ENCODE measurements around the gene PFN1.

Gene PFN1

GRCh38 chr17:4950746-4951204 lies 2.4 kb upstream of the PFN1 start, which contains the start of gene ENO3:
Gene ENO3, plus strand, starts transcription at chr17:4951119. Its CDS starts 711 bp downstream, at chr17:4951830.
- H3K27ac ChIP-seq, result peak within 1 kb of the TSS; percentile 100
- ChIA-PET POLR2A (ENCODE audit: low non-redundant PET) (interaction anchor here (1.8 kb wide), 1 partner anchor 17 kb away, joined by 5 read pairs; the partner anchor contains the start of gene SPAG7), CTCF (interaction anchor here (1.5 kb wide), 1 partner anchor 37 kb away, joined by 3 read pairs; the partner anchor contains the start of gene CAMTA2)
- TF ChIP-seq, protein P1, sequence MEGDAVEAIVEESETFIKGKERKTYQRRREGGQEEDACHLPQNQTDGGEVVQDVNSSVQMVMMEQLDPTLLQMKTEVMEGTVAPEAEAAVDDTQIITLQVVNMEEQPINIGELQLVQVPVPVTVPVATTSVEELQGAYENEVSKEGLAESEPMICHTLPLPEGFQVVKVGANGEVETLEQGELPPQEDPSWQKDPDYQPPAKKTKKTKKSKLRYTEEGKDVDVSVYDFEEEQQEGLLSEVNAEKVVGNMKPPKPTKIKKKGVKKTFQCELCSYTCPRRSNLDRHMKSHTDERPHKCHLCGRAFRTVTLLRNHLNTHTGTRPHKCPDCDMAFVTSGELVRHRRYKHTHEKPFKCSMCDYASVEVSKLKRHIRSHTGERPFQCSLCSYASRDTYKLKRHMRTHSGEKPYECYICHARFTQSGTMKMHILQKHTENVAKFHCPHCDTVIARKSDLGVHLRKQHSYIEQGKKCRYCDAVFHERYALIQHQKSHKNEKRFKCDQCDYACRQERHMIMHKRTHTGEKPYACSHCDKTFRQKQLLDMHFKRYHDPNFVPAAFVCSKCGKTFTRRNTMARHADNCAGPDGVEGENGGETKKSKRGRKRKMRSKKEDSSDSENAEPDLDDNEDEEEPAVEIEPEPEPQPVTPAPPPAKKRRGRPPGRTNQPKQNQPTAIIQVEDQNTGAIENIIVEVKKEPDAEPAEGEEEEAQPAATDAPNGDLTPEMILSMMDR (conservative IDR thresholded peaks at IDR 0.05; ENCODE audit: low read depth), result no peak
- DNase-seq (ENCODE audit: low spot score), result no peak

- H3K27ac ChIP-seq, result peak overlapping the region; percentile 100
- no peak for DNase-seq (ENCODE audit: low spot score)
- CTCF ChIA-PET, result interaction anchor here (1.5 kb wide), 1 partner anchor 37 kb away, joined by 3 read pairs; the partner anchor contains the start of gene CAMTA2
- TF ChIP-seq, protein P1 (conservative IDR thresholded peaks at IDR 0.05; ENCODE audit: low read depth), result no peak
- POLR2A ChIA-PET (ENCODE audit: low non-redundant PET), result interaction anchor here (1.8 kb wide), 1 partner anchor 17 kb away, joined by 5 read pairs; the partner anchor contains the start of gene SPAG7
Observed at GRCh38 chr17:4950075-4950745, 1.9 kb upstream of the PFN1 start.

DNA sequence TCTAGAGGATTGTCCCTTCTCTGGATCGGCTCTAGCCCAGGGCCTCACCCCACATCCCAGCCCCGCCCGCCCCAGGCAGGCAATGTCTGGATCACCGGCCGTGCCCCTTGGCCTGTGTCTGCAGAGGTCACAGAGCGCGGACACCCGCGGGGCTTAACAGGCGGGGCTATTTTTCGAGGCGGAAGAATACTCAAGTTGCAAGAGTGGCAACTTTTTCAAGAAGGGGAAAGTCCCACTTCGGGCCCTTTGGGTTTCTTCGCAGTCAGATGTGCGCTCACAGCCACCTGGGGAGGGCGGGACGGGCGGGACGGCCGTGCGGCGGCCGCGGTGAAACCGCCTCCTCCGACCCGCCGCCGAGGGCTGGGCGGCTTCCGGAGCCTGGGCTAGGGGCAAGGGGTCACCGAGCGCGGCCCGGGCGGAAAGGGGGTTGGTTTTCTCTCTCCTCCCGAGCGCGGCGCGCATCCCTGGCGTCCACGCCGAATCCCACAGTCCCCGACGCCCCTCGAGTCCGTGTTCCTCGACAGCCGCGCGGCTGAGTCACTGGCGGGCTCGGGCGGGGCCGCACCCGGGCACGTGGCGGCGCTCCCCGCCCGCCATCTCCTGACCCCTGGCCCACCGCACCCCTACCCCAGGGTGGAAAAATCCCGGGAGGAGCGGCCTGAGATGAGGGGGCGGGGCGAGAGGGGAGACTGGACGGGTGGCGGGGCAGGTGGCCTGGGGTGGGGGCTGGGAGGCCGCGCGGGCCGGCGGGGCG lies 1.2 kb upstream of the PFN1 start:
- CTCF ChIA-PET, result no interaction called here
- POLR2A ChIA-PET (ENCODE audit: low non-redundant PET), result interaction anchor here (1.1 to 1.8 kb wide), 3 partner anchors 18 to 40 kb away, joined by 3 to 6 read pairs (median 5); partner anchors contain the start of gene SPAG7
- DNase-seq (ENCODE audit: low spot score), result peak; percentile 79

DNA sequence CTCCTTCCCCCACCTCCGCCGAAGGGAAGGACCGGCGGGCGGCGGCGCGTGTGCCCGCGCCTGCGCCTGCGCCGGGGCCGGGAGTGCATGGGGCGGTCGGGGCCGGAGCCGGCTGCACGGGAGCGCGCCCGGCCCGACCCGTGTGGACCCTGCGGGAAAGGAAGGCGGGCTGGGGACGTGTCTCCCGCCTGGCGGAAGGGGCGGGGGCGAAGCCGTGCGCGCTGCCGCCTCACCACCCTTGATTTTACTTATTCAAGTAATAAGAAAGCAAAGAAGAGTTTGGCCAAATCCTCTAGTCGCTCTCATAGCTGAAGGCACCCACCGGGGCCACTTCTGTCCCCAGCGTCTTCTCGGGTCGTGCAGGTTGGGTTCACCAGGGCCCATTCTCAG lies 596 bp upstream of the PFN1 start:
- TF ChIP-seq, protein P1 (conservative IDR thresholded peaks at IDR 0.05; ENCODE audit: low read depth), result no peak
- CTCF ChIA-PET, result no interaction called here
- peak; percentile 90 for DNase-seq (ENCODE audit: low spot score)
- peak overlapping the region; percentile 100 for H3K27ac ChIP-seq
- POLR2A ChIA-PET (ENCODE audit: low non-redundant PET), result interaction anchor here (0.8 to 1.3 kb wide), 4 partner anchors 9 to 40 kb away, joined by 3 to 6 read pairs (median 4); partner anchors contain the start of genes RNF167 and SLC25A11

More for the DNA sequence above, 1.2 kb upstream of the PFN1 start:
- TF ChIP-seq, protein P1 (conservative IDR thresholded peaks at IDR 0.05; ENCODE audit: low read depth), result no peak
- H3K27ac ChIP-seq, result peak overlapping the region; percentile 100

DNA sequence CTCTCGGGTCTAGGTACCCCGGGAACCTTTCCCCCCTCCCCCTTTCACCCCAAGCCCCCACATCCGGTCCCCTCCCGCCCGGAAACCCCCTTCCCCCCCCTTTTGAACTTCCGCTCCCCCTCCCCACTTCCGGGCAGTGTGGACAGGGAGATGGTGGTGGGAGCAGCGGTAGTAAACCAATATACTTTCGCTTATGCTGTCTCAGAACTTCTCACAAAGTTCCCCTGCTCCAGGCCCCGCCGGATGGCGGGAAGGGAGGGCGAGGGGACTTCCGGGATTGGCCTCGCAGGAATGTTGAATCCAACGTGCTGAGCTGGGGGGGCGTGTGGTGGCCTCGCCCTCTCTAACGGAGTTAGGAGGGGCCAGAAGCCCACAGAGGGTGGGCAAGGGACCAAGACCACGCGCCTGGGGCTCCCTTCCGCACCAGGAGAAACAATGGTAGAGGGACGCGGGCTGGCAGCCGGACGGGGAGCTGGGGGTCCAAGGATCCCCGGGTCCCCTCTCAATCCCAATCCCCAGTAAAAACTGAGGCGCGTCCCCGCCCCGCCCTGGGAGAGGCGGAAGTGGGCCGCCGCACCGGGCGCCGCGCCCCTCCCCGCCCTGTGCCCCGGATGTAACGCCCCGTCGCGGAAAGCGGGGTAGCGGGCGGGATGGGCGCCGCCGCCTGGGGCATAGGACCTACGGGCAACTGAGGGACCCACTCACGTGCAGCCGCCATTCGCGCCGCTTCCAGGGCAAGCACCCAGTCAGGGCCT lies 742 bp downstream of the PFN1 start:
- TF ChIP-seq, protein P1 (conservative IDR thresholded peaks at IDR 0.05; ENCODE audit: low read depth), result no peak
- peak overlapping the region; percentile 100 for H3K27ac ChIP-seq
- ChIA-PET CTCF (interaction anchor here (1.2 kb wide), 1 partner anchor 38 kb away, joined by 3 read pairs; no protein-coding TSS in a partner anchor), POLR2A (ENCODE audit: low non-redundant PET) (interaction anchor here (0.7 to 1.3 kb wide), 2 partner anchors 21 to 39 kb away, joined by 4 to 6 read pairs; no protein-coding TSS in a partner anchor)
- DNase-seq (ENCODE audit: low spot score), result peak; percentile 33
